Cardiac septum (tissue), 1 donor: ENCODE data around the gene MAD2L2. TPM values are rescaled to one million over a fixed set of nuclear protein-coding genes. Genes with fewer than 3 reads are reported as not detected.

Source experiments
- DNase-seq: peaks from one replicate; pipeline ENCODE4 v3.0.0-alpha.2; 2020; ENCODE audit warnings: low spot score
- intact Hi-C: fragments of 100-400 bp; cut with DNase I; formaldehyde crosslinking; loops from one replicate; pipeline ENCODE4 v1.14.0; 2022
- total RNA-seq: library from RNA; stranded (reverse); fragmentation: NEBNext Ultra II Directional; extraction: Animal tissue kit (Norgen Biotek cat#: 25700); gene quantifications from one replicate; pipeline ENCODE4 v1.2.1, GENCODE V29; 2021
- donor health status: DM: no; HTN: no; CAD: no.

MAD2L2 gene
- total RNA-seq, 1 donor from 2014 or later: 25.0 TPM

GRCh38 chr1:11707621-11708276, 26.8 kb upstream of the MAD2L2 start:
- intact Hi-C loops: no loop called here
- DNase-seq: peak; percentile 84

- no peak for DNase-seq
- intact Hi-C loops: no loop called here
Observed at GRCh38 chr1:11706292-11706691, 25.3 kb upstream of the MAD2L2 start.

- no peak for DNase-seq
- intact Hi-C loops: no loop called here
Observed at GRCh38 chr1:11705596-11705995, 24.6 kb upstream of the MAD2L2 start.

GRCh38 chr1:11704691-11705475, 23.9 kb upstream of the MAD2L2 start:
- intact Hi-C loops: no loop called here
- DNase-seq: no peak

GRCh38 chr1:11704194-11704529, 23.2 kb upstream of the MAD2L2 start:
- intact Hi-C loops: no loop called here
- DNase-seq: no peak

GRCh38 chr1:11703357-11704193, 22.6 kb upstream of the MAD2L2 start:
- intact Hi-C loops: no loop called here
- no peak for DNase-seq

- intact Hi-C loops: no loop called here
- no peak for DNase-seq
Observed at GRCh38 chr1:11701981-11702803, 21.2 kb upstream of the MAD2L2 start.

GRCh38 chr1:11701551-11701961, 20.6 kb upstream of the MAD2L2 start:
- DNase-seq: no peak
- intact Hi-C loops: no loop called here

GRCh38 chr1:11700601-11701467, 19.9 kb upstream of the MAD2L2 start:
- DNase-seq: no peak

GRCh38 chr1:11697893-11698210, 16.9 kb upstream of the MAD2L2 start:
- no peak for DNase-seq

More at GRCh38 chr1:11700601-11701467, 19.9 kb upstream of the MAD2L2 start:
- intact Hi-C loops: no loop called here

GRCh38 chr1:11697188-11697892, 16.4 kb upstream of the MAD2L2 start:
- intact Hi-C loops: no loop called here
- DNase-seq: no peak

More at GRCh38 chr1:11697893-11698210, 16.9 kb upstream of the MAD2L2 start:
- intact Hi-C loops: no loop called here

- no peak for DNase-seq
- intact Hi-C loops: no loop called here
Observed at GRCh38 chr1:11695861-11696260, 14.9 kb upstream of the MAD2L2 start.

- intact Hi-C loops: no loop called here
- DNase-seq: no peak
Observed at GRCh38 chr1:11693917-11694316, 13.0 kb upstream of the MAD2L2 start.

GRCh38 chr1:11693024-11693590, 12.2 kb upstream of the MAD2L2 start:
- no peak for DNase-seq
- intact Hi-C loops: no loop called here

- intact Hi-C loops: no loop called here
- DNase-seq: no peak
Observed at GRCh38 chr1:11691928-11692711, 11.2 kb upstream of the MAD2L2 start.

- intact Hi-C loops: no loop called here
- DNase-seq: no peak
Observed at GRCh38 chr1:11691302-11691914, 10.5 kb upstream of the MAD2L2 start, which contains the start of gene DRAXIN. TSS of gene DRAXIN (plus strand) at chr1:11691710. CDS start at chr1:11706259, 14,549 bp downstream.
